ENCODE data around the gene ANGPTL1. TPM values are rescaled to one million over a fixed set of nuclear protein-coding genes. Genes with fewer than 3 reads are reported as not detected.

Gene ANGPTL1
- total and polyA plus RNA-seq, 10 of the 15 experiments (the other 5 are each of a cell fraction or from before 2014, with no cell fraction given), result not detected

DNA sequence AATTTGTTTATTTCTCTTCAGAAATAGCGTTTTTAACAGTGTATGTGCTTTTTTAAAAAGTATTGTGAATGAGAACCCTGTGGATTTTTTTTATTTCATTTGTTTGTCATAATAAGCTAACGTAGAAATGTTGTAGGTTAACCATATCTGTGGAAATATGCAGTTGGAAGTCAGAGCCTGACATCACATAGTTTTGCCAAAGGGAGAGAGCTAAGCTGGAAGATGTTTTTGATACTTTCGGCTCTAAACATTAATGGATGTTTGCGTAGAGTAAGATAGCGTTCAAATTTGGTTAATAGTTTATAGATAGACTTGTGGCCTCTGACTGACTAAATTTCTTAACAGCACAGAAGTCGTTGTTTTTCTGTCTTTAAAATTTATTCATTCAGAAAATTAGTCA, 47.4 kb upstream of the ANGPTL1 start:
- H4K20me1 ChIP-seq (ENCODE audit: control insufficient read depth, insufficient read depth), result no peaks in the 10 kb centered on the region
- in situ Hi-C loops (cut with MboI) (no loop called here), intact Hi-C loops (cut with micrococcal nuclease; ENCODE audit: unreplicated experiment) (no loop called here)
- CTCF ChIA-PET, result no interaction called here
- ATAC-seq (no peak), DNase-seq (ENCODE audit: low read depth, low spot score) (no peak), FAIRE-seq (no peak)
- no peaks in the 10 kb centered on the region; the same call in 2 of the 3 replicates for H3K9me3 ChIP-seq (replicated peaks; ENCODE audit: control insufficient read depth, insufficient read depth, low read length)
- H3K27ac ChIP-seq (ENCODE audit: control insufficient read depth, insufficient read depth), result no peak overlapping the region
- no peak overlapping the region for H3K4me2 ChIP-seq (ENCODE audit: control insufficient read depth, insufficient read depth)
- H3K9ac ChIP-seq (ENCODE audit: control insufficient read depth, insufficient read depth, low read length), result no peak overlapping the region
- H3K79me2 ChIP-seq (ENCODE audit: control insufficient read depth, insufficient read depth, low read length), result no peaks in the 10 kb centered on the region
- BruUV-seq (replicated peaks), result no TSS peak
- WGBS (ENCODE audit: insufficient coverage, insufficient replicate concordance, low lambda C conversion rate, missing lambda C conversion rate), result 56% methylated on average over 6 of the region's 6 CpGs
- no peaks in the 10 kb centered on the region; a peak in 1 of 4 replicates for H3K27me3 ChIP-seq (replicated peaks in 1 of 2; ENCODE audit: control insufficient read depth in 2 of 2, insufficient read depth in 2 of 2, low read length in 1 of 2)
- H2AFZ ChIP-seq (ENCODE audit: control insufficient read depth, low read depth, low read length), result no peak overlapping the region
- H3K4me1 ChIP-seq (ENCODE audit: control insufficient read depth, insufficient read depth, low read length), result peaks cover 24% of the 10 kb centered on the region
- no peak overlapping the region for H3K4me3 ChIP-seq
- POLR2A ChIA-PET, result no interaction called here
- no peaks in the 10 kb centered on the region for H3K36me3 ChIP-seq (ENCODE audit: control insufficient read depth in 2 of 2, insufficient read depth in 2 of 2, low read length in 1 of 2)
- RAD21 ChIA-PET (ENCODE audit: unreplicated experiment), result no interaction called here
- SMC1A ChIA-PET (ENCODE audit: uncharacterized antibody, unreplicated experiment), result interaction anchor here (0.6 to 1.0 kb wide), 2 partner anchors 10 to 35 kb away, joined by 3 to 4 read pairs; no protein-coding TSS in a partner anchor
- TF ChIP-seq, protein P1, sequence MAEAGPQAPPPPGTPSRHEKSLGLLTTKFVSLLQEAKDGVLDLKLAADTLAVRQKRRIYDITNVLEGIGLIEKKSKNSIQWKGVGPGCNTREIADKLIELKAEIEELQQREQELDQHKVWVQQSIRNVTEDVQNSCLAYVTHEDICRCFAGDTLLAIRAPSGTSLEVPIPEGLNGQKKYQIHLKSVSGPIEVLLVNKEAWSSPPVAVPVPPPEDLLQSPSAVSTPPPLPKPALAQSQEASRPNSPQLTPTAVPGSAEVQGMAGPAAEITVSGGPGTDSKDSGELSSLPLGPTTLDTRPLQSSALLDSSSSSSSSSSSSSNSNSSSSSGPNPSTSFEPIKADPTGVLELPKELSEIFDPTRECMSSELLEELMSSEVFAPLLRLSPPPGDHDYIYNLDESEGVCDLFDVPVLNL (IDR thresholded peaks at IDR 0.05; ENCODE audit: low read depth, low read length), result no peak
- TF ChIP-seq, protein P2, sequence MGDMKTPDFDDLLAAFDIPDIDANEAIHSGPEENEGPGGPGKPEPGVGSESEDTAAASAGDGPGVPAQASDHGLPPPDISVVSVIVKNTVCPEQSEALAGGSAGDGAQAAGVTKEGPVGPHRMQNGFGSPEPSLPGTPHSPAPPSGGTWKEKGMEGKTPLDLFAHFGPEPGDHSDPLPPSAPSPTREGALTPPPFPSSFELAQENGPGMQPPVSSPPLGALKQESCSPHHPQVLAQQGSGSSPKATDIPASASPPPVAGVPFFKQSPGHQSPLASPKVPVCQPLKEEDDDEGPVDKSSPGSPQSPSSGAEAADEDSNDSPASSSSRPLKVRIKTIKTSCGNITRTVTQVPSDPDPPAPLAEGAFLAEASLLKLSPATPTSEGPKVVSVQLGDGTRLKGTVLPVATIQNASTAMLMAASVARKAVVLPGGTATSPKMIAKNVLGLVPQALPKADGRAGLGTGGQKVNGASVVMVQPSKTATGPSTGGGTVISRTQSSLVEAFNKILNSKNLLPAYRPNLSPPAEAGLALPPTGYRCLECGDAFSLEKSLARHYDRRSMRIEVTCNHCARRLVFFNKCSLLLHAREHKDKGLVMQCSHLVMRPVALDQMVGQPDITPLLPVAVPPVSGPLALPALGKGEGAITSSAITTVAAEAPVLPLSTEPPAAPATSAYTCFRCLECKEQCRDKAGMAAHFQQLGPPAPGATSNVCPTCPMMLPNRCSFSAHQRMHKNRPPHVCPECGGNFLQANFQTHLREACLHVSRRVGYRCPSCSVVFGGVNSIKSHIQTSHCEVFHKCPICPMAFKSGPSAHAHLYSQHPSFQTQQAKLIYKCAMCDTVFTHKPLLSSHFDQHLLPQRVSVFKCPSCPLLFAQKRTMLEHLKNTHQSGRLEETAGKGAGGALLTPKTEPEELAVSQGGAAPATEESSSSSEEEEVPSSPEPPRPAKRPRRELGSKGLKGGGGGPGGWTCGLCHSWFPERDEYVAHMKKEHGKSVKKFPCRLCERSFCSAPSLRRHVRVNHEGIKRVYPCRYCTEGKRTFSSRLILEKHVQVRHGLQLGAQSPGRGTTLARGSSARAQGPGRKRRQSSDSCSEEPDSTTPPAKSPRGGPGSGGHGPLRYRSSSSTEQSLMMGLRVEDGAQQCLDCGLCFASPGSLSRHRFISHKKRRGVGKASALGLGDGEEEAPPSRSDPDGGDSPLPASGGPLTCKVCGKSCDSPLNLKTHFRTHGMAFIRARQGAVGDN (IDR thresholded peaks at IDR 0.05), result no peak
- no peak for TF ChIP-seq SUZ12 (IDR thresholded peaks at IDR 0.05; ENCODE audit: unreplicated experiment)
- TF ChIP-seq NR2C2 (IDR thresholded peaks at IDR 0.05; ENCODE audit: borderline replicate concordance, control insufficient read depth, insufficient read length, low read depth), result no peak
- TF ChIP-seq, protein P3, sequence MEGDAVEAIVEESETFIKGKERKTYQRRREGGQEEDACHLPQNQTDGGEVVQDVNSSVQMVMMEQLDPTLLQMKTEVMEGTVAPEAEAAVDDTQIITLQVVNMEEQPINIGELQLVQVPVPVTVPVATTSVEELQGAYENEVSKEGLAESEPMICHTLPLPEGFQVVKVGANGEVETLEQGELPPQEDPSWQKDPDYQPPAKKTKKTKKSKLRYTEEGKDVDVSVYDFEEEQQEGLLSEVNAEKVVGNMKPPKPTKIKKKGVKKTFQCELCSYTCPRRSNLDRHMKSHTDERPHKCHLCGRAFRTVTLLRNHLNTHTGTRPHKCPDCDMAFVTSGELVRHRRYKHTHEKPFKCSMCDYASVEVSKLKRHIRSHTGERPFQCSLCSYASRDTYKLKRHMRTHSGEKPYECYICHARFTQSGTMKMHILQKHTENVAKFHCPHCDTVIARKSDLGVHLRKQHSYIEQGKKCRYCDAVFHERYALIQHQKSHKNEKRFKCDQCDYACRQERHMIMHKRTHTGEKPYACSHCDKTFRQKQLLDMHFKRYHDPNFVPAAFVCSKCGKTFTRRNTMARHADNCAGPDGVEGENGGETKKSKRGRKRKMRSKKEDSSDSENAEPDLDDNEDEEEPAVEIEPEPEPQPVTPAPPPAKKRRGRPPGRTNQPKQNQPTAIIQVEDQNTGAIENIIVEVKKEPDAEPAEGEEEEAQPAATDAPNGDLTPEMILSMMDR (IDR thresholded peaks at IDR 0.05 in 2 of 3, conservative IDR thresholded peaks at IDR 0.05 in 1 of 3; ENCODE audit: control insufficient read depth in 2 of 3, extremely low read depth in 1 of 3, insufficient read depth in 1 of 3, low read depth in 3 of 3, low read length in 3 of 3), result no peak
- TF ChIP-seq RAD51 (IDR thresholded peaks at IDR 0.05), result no peak
- TF ChIP-seq, protein P4, sequence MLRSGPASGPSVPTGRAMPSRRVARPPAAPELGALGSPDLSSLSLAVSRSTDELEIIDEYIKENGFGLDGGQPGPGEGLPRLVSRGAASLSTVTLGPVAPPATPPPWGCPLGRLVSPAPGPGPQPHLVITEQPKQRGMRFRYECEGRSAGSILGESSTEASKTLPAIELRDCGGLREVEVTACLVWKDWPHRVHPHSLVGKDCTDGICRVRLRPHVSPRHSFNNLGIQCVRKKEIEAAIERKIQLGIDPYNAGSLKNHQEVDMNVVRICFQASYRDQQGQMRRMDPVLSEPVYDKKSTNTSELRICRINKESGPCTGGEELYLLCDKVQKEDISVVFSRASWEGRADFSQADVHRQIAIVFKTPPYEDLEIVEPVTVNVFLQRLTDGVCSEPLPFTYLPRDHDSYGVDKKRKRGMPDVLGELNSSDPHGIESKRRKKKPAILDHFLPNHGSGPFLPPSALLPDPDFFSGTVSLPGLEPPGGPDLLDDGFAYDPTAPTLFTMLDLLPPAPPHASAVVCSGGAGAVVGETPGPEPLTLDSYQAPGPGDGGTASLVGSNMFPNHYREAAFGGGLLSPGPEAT (IDR thresholded peaks at IDR 0.05; ENCODE audit: low read depth), result no peak
- no peak for TF ChIP-seq SREBF1 (IDR thresholded peaks at IDR 0.05; ENCODE audit: low read length)
- TF ChIP-seq CBX3 (IDR thresholded peaks at IDR 0.05; ENCODE audit: borderline replicate concordance, low read depth), result no peak
- no peak for TF ChIP-seq CBX5 (IDR thresholded peaks at IDR 0.05; ENCODE audit: low read depth)
- no peak for TF ChIP-seq WRNIP1 (IDR thresholded peaks at IDR 0.05; ENCODE audit: borderline replicate concordance, low read depth, low read length)
- no peak for TF ChIP-seq POLR2AphosphoS5 (IDR thresholded peaks at IDR 0.05; ENCODE audit: low read length)
- TF ChIP-seq ESRRA (IDR thresholded peaks at IDR 0.05; ENCODE audit: low read length), result no peak
- no peak for TF ChIP-seq GATAD2B (conservative IDR thresholded peaks at IDR 0.05; ENCODE audit: low read depth)
- no peak for TF ChIP-seq TARDBP (IDR thresholded peaks at IDR 0.05; ENCODE audit: borderline replicate concordance)
- TF ChIP-seq MYB (IDR thresholded peaks at IDR 0.05; ENCODE audit: borderline replicate concordance, low read depth, low read length), result no peak
- no peak for TF ChIP-seq POLR2A (IDR thresholded peaks at IDR 0.05; ENCODE audit: low read depth, low read length)

All from GM12878 (cell line).